ENCODE measurements around the gene SFT2D1.

DNA sequence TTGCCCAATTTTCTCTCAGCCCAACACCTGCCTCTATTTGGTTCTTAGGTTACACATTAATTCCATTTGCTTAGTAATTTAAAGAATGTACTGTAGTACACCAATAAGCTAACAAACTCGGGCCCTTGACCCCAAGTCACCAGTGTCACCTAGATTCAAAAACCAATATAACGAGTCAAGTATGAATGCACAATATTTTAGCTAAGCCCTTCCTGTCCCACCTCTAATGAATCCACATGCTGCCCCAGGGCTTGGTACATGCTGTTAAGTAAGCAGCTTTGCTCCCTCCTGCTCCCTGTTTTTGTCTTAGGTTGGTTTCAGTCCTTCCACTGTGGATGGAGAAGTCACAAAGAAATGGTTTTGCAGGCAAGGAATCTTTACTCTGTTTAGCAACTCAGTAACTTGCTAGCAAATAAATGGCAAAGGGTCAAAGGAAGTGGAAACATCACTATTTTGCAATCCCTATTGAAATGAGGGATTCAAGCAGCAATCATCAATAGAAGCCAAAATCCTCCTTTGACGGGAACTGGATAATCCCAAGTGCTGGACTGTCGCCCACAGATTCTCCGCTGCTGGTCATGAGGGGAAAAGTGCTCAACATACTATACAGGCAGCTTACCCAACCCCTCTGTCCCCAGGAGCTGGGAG is 45.4 kb upstream of the SFT2D1 start:
- TF ChIP-seq, protein P1, sequence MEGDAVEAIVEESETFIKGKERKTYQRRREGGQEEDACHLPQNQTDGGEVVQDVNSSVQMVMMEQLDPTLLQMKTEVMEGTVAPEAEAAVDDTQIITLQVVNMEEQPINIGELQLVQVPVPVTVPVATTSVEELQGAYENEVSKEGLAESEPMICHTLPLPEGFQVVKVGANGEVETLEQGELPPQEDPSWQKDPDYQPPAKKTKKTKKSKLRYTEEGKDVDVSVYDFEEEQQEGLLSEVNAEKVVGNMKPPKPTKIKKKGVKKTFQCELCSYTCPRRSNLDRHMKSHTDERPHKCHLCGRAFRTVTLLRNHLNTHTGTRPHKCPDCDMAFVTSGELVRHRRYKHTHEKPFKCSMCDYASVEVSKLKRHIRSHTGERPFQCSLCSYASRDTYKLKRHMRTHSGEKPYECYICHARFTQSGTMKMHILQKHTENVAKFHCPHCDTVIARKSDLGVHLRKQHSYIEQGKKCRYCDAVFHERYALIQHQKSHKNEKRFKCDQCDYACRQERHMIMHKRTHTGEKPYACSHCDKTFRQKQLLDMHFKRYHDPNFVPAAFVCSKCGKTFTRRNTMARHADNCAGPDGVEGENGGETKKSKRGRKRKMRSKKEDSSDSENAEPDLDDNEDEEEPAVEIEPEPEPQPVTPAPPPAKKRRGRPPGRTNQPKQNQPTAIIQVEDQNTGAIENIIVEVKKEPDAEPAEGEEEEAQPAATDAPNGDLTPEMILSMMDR (IDR thresholded peaks at IDR 0.05), result no peak
- no peak for TF ChIP-seq POLR2A (IDR thresholded peaks at IDR 0.05)

All from body of pancreas (tissue), 4 donors.